ENCODE measurements around the gene MLX.
A peak's percentile ranks its signal among the peaks of the same experiment; 100 is the strongest.

GRCh38 chr17:42618442-42619150 is 51.7 kb downstream of the MLX start:
- peak in 3 of 6 experiments; percentile 6 to 33 (median 18) for TF ChIP-seq CTCF (IDR thresholded peaks at IDR 0.05)
- TF ChIP-seq POLR2A (IDR thresholded peaks at IDR 0.05): no peak
